ENCODE results near the gene PTDSS2. TPM values are rescaled to one million over a fixed set of nuclear protein-coding genes. Genes with fewer than 3 reads are reported as not detected.

The PTDSS2 gene
- total and polyA plus RNA-seq, 2 of the 4 experiments (the other 2 are of a cell fraction): 23.5 to 26.6 TPM

DNA sequence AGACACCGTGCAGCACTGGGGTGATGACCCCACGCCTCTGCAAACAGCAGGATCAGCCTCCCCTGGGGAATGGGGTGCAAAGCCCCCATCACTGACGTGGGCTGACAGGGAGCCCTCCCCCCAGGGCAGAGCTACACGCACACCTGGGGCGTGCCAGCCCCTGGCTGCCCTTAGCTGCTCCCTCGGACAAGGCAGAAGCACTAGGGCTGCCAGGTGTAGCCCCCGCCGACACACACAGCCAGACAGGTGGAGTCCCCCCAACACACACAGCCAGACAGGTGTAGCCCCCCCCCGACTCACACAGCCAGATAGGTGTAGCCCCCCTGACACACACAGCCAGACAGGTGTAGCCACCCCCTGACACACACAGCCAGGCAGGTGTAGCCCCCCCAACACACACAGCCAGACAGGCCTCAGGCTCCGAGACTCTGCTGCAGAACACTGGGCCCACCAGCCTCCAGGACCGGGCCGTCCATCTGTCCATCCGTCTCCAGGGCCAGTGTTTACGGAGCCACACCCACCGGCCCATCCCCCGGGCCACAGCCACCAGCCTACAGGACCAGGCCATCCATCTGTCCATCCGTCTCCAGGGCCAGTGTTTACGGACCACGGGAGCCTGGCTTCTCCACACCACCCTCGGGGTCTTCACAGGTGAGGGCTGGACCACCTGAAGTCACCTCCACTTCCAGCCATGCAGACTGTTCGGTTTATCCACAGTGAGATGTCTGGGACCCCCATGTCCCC is 11.8 kb upstream of the PTDSS2 start:
- WGBS, 2 experiments (ENCODE audit: extremely low coverage in 2 of 2, insufficient read length in 1 of 2): 65% methylated on average over 6 of the region's 21 CpGs; no CpG with 5 or more reads in 1 of the 2 experiments
- Histone ChIP-seq H2AK9ac (replicated peaks; ENCODE audit: low read depth, low read length, poor library complexity) (no peak overlapping the region), H4K5ac (ENCODE audit: low read depth, low read length) (no peak overlapping the region), H2BK15ac (ENCODE audit: low read depth, low read length) (no peak overlapping the region), H3K23ac (ENCODE audit: low read depth, low read length) (no peak overlapping the region), H3K79me1 (ENCODE audit: low read depth in 1 of 2, low read length in 2 of 2) (no peaks in the 10 kb centered on the region), H3K4me1 (ENCODE audit: control insufficient read depth, insufficient read depth, low read length) (no peaks in the 10 kb centered on the region), H3K9me3 (ENCODE audit: control insufficient read depth, insufficient read depth, low read length) (peaks cover 4% of the 10 kb centered on the region; the same call in 1 of the 2 replicates), H3K14ac (replicated peaks; ENCODE audit: low read depth, low read length) (no peak overlapping the region), H3K18ac (ENCODE audit: low read depth, low read length) (no peak overlapping the region), H4K8ac (ENCODE audit: low read depth in 2 of 2, low read length in 2 of 2) (no peak overlapping the region), H3K36me3 (ENCODE audit: control insufficient read depth, insufficient read depth, low read length) (no peaks in the 10 kb centered on the region), H3K4ac (ENCODE audit: low read depth, low read length) (no peak overlapping the region), H4K20me1 (ENCODE audit: insufficient read depth, low read length) (no peaks in the 10 kb centered on the region), H3K27ac (ENCODE audit: insufficient read depth, low read length) (no peak overlapping the region), H4K91ac (ENCODE audit: insufficient read depth, low read depth, low read length) (no peak overlapping the region), H2AFZ (replicated peaks; ENCODE audit: low read length, poor library complexity) (no peak overlapping the region), H2BK5ac (ENCODE audit: low read depth, low read length, poor library complexity, severe bottlenecking) (no peak overlapping the region), H3K4me2 (ENCODE audit: low read depth, low read length) (no peak overlapping the region), H3K4me3 (ENCODE audit: insufficient read depth, low read depth, low read length) (no peak overlapping the region), H2BK20ac (ENCODE audit: low read depth, low read length) (no peak overlapping the region), H3K27me3 (ENCODE audit: control insufficient read depth, insufficient read depth, low read length) (peaks cover 30% of the 10 kb centered on the region), H2AK5ac (ENCODE audit: low read depth, low read length) (no peak overlapping the region), H3K9ac (ENCODE audit: low read depth, low read length) (no peak overlapping the region), H2BK120ac (ENCODE audit: low read depth, low read length) (no peak overlapping the region), H3K9me1 (ENCODE audit: insufficient read depth, low read length) (no peaks in the 10 kb centered on the region), H3K56ac (ENCODE audit: extremely low read depth, insufficient read depth, low read length) (no peak overlapping the region)
- BruUV-seq (replicated peaks): no TSS peak
- in situ Hi-C loops (cut with MboI; ENCODE audit: low sequenced_read_pairs) (no loop called here), intact Hi-C loops (cut with micrococcal nuclease) (no loop called here), dilution Hi-C loops (cut with HindIII; ENCODE audit: low sequenced_read_pairs, unreplicated experiment) (no loop called here)
- ChIA-PET CTCF (interaction anchor here (2.2 kb wide), 1 partner anchor 10 kb away, joined by 5 read pairs; no protein-coding TSS in a partner anchor), POLR2A (ENCODE audit: unreplicated experiment) (no interaction called here)
- no peak for TF ChIP-seq FOS (IDR thresholded peaks at IDR 0.05; ENCODE audit: low read depth, low read length)
- TF ChIP-seq NFE2L2 (IDR thresholded peaks at IDR 0.05; ENCODE audit: low read depth, low read length): no peak
- no peak for TF ChIP-seq BHLHE40 (IDR thresholded peaks at IDR 0.05; ENCODE audit: low read depth, low read length)
- TF ChIP-seq, protein P1, sequence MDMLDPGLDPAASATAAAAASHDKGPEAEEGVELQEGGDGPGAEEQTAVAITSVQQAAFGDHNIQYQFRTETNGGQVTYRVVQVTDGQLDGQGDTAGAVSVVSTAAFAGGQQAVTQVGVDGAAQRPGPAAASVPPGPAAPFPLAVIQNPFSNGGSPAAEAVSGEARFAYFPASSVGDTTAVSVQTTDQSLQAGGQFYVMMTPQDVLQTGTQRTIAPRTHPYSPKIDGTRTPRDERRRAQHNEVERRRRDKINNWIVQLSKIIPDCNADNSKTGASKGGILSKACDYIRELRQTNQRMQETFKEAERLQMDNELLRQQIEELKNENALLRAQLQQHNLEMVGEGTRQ (IDR thresholded peaks at IDR 0.05; ENCODE audit: low read depth, low read length): no peak
- TF ChIP-seq SMC3 (IDR thresholded peaks at IDR 0.05; ENCODE audit: low read depth, low read length): no peak
- no peak for TF ChIP-seq POLR2A (IDR thresholded peaks at IDR 0.05; ENCODE audit: low read depth, low read length)
- TF ChIP-seq, protein P2, sequence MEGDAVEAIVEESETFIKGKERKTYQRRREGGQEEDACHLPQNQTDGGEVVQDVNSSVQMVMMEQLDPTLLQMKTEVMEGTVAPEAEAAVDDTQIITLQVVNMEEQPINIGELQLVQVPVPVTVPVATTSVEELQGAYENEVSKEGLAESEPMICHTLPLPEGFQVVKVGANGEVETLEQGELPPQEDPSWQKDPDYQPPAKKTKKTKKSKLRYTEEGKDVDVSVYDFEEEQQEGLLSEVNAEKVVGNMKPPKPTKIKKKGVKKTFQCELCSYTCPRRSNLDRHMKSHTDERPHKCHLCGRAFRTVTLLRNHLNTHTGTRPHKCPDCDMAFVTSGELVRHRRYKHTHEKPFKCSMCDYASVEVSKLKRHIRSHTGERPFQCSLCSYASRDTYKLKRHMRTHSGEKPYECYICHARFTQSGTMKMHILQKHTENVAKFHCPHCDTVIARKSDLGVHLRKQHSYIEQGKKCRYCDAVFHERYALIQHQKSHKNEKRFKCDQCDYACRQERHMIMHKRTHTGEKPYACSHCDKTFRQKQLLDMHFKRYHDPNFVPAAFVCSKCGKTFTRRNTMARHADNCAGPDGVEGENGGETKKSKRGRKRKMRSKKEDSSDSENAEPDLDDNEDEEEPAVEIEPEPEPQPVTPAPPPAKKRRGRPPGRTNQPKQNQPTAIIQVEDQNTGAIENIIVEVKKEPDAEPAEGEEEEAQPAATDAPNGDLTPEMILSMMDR (conservative IDR thresholded peaks at IDR 0.05; ENCODE audit: low read depth, low read length): no peak
- ATAC-seq (ENCODE audit: low read depth) (no peak), DNase-seq (no peak)
